Body of pancreas (tissue), 4 donors: ENCODE measurements around the gene CAPN2. TPM values are rescaled to one million over a fixed set of nuclear protein-coding genes. Genes with fewer than 3 reads are reported as not detected.

Experiments
- ATAC-seq: fragments of 150-250 bp; one replicate; pipeline ENCODE4 v1.9.1; 2016
- DNase-seq, 4 donors: peaks; one replicate each; pipeline ENCODE4 v3.0.0-alpha.2; 2019
- H3K27ac ChIP-seq, 4 donors: fragments of 200-600 bp; sonication (generic); 1 replicate in 3 of 4; 2 replicates in 1 of 4; pipeline versions ENCODE4 v1.5.1 to v1.6.1; 2016 to 2019; ENCODE audit warnings: mild to moderate bottlenecking in 1 of 4, mixed read lengths in 1 of 4, moderate library complexity in 1 of 4
- H3K27me3 ChIP-seq, 2 donors: fragments of 200-600 bp; sonication (generic); one replicate each; pipeline ENCODE4 v1.6.0; 2016; ENCODE audit warnings: mild to moderate bottlenecking in 1 of 2
- H3K36me3 ChIP-seq, 2 donors: fragments of 200-600 bp; sonication (generic); replicated peaks in 1 of 2; 2 replicates each; pipeline ENCODE4 v1.5.1; 2016; ENCODE audit warnings: low read depth in 2 of 2; ENCODE audit not compliant: insufficient read depth in 1 of 2
- H3K4me1 ChIP-seq: fragments of 200-600 bp; sonication (generic); one replicate; pipeline ENCODE4 v1.6.0; 2016
- H3K4me3 ChIP-seq, 2 donors: fragments of 200-600 bp; sonication (generic); 1 replicate in 1 of 2; 2 replicates in 1 of 2; pipeline ENCODE4 v1.5.1; 2016 to 2019
- H3K9me3 ChIP-seq, 3 donors: fragments of 200-600 bp; sonication (generic); 1 replicate in 2 of 3; 2 replicates in 1 of 3; pipeline ENCODE4 v1.5.1; 2016
- CTCF ChIP-seq, 7 experiments: fragments of 450-650 bp in 4 of 7; fragments of 200-600 bp in 3 of 7; sonication (generic) in 3 of 7; IDR thresholded peaks; one replicate each; pipeline ENCODE4 v1.5.1; 2016 to 2019; ENCODE audit warnings: antibody characterized with exemption in 7 of 7
- POLR2A ChIP-seq, 3 donors: fragments of 450-650 bp; IDR thresholded peaks; one replicate each; pipeline ENCODE4 v1.6.1; 2016; ENCODE audit warnings: antibody characterized with exemption in 3 of 3, mild to moderate bottlenecking in 2 of 3
- WGBS, 2 donors: methylation state at CpG; one replicate each; pipeline ENCODE4 v1.1.5; 2017; 5-methylcytosine and 5-hydroxymethylcytosine counted together
- intact Hi-C: fragments of 100-400 bp; cut with DNase I; formaldehyde crosslinking; loops from one replicate; pipeline ENCODE4 v1.15.1; 2023
- total RNA-seq, 2 donors: library from RNA; depleted of rRNA; stranded (reverse); fragments of >200 nt; gene quantifications; one replicate each; pipeline ENCODE4 v1.1.0, GENCODE V29; 2016

Gene CAPN2
- total RNA-seq, 2 donors from 2014 or later = 85.7 to 90.0 TPM

DNA sequence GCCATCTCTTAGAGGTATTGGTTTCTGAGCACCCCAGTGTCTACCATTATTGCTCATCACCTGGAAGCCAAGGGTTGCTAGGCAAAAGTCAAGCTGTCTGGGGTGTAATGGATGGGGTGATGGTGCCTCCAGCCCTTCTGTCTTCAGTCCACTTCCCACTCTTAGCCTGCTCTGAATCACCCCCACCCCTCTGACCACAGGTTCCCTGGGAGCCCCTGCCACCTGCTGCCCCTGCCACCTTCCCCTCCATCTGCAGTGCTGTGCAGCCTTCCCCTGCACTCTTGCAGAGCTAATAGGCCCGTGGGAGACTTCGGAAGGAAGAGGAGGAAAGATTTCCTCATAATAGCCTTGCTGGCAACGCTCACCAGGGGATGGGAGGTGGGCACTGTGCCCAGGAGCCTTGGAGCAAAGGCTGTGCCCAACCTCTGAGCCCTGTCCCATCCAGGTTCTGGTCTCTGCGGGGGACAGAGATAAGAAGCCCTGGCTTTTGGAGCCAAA lies 35.5 kb downstream of the CAPN2 start:
- no peaks in the 10 kb centered on the region for H3K9me3 ChIP-seq
- H3K36me3 ChIP-seq = peaks cover 0 to 21% of the 10 kb centered on the region in 2 donors
- WGBS, 2 donors = 15 to 16% methylated on average over 4 of the region's 4 CpGs
- no peak overlapping the region for H3K4me3 ChIP-seq
- peak overlapping the region in 3 of 4 donors; percentile 47 to 65 (median 51) for H3K27ac ChIP-seq
- intact Hi-C loops = no loop called here
- ATAC-seq (peak; percentile 65), DNase-seq (peak; percentile 47 to 76 (median 61))
- H3K4me1 ChIP-seq = peaks cover 20% of the 10 kb centered on the region
- no peak for TF ChIP-seq CTCF (IDR thresholded peaks at IDR 0.05)
- no peaks in the 10 kb centered on the region for H3K27me3 ChIP-seq

- intact Hi-C loops = no loop called here
- DNase-seq (no peak), ATAC-seq (peak; percentile 33)
- WGBS, 2 donors = 52 to 63% methylated on average over 18 of the region's 18 CpGs
- Histone ChIP-seq H3K36me3 (peaks cover 0 to 26% of the 10 kb centered on the region in 2 donors), H3K4me3 (no peak overlapping the region), H3K27me3 (no peaks in the 10 kb centered on the region), H3K4me1 (peaks cover 20% of the 10 kb centered on the region), H3K27ac (peak overlapping the region; percentile 23 to 65 (median 49)), H3K9me3 (no peaks in the 10 kb centered on the region)
- no peak for TF ChIP-seq POLR2A (IDR thresholded peaks at IDR 0.05)
- no peak for TF ChIP-seq CTCF (IDR thresholded peaks at IDR 0.05)
Measured at GRCh38 chr1:223748405-223748772, 36.0 kb downstream of the CAPN2 start.

DNA sequence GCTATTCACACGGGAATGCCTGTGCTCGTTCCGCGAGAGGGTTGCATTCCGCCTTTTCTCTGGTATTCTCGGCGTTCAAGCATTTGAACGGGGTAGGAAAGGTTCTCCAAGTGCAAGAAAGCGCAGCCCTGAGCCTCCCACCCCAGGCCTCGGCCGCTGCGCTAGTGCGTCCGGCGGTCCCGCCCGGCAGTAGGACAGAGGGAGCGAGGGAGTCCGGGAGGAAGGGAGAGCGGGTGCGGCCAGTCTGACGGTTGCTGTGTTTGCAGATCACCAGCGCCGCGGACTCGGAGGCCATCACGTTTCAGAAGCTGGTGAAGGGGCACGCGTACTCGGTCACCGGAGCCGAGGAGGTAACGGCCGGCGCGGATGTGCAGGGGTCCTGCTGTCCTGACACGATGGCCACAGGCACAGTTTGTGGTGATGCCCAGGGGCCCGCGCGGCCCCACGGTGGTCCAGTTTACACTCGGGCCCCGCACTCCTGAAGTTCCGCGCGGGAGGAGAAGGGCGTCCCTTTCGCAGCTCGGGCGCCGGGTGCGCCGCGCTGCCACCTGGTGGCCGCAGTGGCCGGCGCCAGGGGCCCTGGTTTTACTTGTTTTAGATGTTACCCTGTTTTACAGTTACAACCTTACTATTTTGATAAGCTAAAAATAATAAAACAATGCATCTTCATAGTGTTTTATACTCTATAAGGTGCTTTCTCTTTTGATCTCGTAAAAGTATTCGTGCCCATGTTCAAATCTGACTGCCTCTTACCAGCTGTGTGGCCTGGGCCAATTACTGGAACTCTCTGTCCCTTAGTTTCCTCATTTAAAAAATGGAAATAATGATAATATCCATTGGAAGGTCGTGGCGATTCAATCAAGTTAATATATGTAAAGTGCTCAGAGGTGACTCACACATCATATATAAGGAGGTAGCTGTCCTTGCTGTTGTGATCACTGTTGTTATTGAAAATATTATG lies 36.7 kb downstream of the CAPN2 start:
- intact Hi-C loops = no loop called here
- DNase-seq = peak; percentile 57 to 71 (median 60)
- peak; percentile 77 for ATAC-seq
- H3K36me3 ChIP-seq = peaks cover 0 to 31% of the 10 kb centered on the region in 2 donors
- 24 to 39% methylated on average over 38 to 61 of the region's 61 CpGs for WGBS, 2 donors
- no peaks in the 10 kb centered on the region for H3K9me3 ChIP-seq
- H3K27me3 ChIP-seq = no peaks in the 10 kb centered on the region
- H3K4me3 ChIP-seq = peak overlapping the region in 1 of 2 donors; percentile 14
- peak overlapping the region; percentile 23 to 65 (median 49) for H3K27ac ChIP-seq
- peaks cover 20% of the 10 kb centered on the region for H3K4me1 ChIP-seq
- TF ChIP-seq CTCF (IDR thresholded peaks at IDR 0.05) = peak; percentile 74 to 96 (median 90)
- TF ChIP-seq POLR2A (IDR thresholded peaks at IDR 0.05) = no peak

GRCh38 chr1:223750730-223751570 lies 38.6 kb downstream of the CAPN2 start:
- Histone ChIP-seq H3K4me1 (peaks cover 20% of the 10 kb centered on the region), H3K36me3 (peaks cover 0 to 37% of the 10 kb centered on the region in 2 donors), H3K27me3 (no peaks in the 10 kb centered on the region), H3K4me3 (no peak overlapping the region), H3K27ac (no peak overlapping the region), H3K9me3 (no peaks in the 10 kb centered on the region)
- intact Hi-C loops = loop anchor here (5.0 kb wide), 1 partner anchor 34 kb away; no protein-coding TSS in a partner anchor
- TF ChIP-seq POLR2A (IDR thresholded peaks at IDR 0.05) = no peak
- no peak for TF ChIP-seq CTCF (IDR thresholded peaks at IDR 0.05)
- no peak for DNase-seq
- ATAC-seq = no peak
- WGBS, 2 donors = 86 to 89% methylated on average over 13 of the region's 13 CpGs
